ENCODE measurements around the gene GSTA3. TPM values are rescaled to one million over a fixed set of nuclear protein-coding genes. Genes with fewer than 3 reads are reported as not detected.
"Not testable (repeated sequence)": the region's sequence is repeated elsewhere in the genome, so short reads cannot be mapped to it uniquely, and the experiment has no call there.

The GSTA3 gene
- polyA plus RNA-seq, 3 donors from 2014 or later, result not detected

- not testable (repeated sequence) for H3K36me3 Mint-ChIP-seq; H3K27ac Mint-ChIP-seq; H3K9me3 Mint-ChIP-seq; DNase-seq; H3K4me1 Mint-ChIP-seq; H3K27me3 Mint-ChIP-seq (ENCODE audit: low read depth in 3 of 3); H3K4me3 Mint-ChIP-seq
These were observed 40.6 kb downstream of the GSTA3 start for GRCh38 chr6:52868899-52869298.

GRCh38 chr6:52868240-52868639 lies 41.3 kb downstream of the GSTA3 start:
- Mint-ChIP-seq H3K27ac (no peak overlapping the region), H3K36me3 (no peaks in the 10 kb centered on the region), H3K4me3 (no peak overlapping the region), H3K9me3 (no peaks in the 10 kb centered on the region), H3K4me1 (no peaks in the 10 kb centered on the region), H3K27me3 (ENCODE audit: low read depth in 3 of 3) (peaks cover 4 to 5% (median 4%) of the 10 kb centered on the region in 3 donors)
- no peak for DNase-seq

- not testable (repeated sequence) for H3K4me1 Mint-ChIP-seq, H3K27ac Mint-ChIP-seq, H3K4me3 Mint-ChIP-seq, DNase-seq, H3K36me3 Mint-ChIP-seq, H3K9me3 Mint-ChIP-seq
- peaks cover 5 to 16% (median 5%) of the 10 kb centered on the region in 3 donors for H3K27me3 Mint-ChIP-seq (ENCODE audit: low read depth in 3 of 3)
These were observed 48.3 kb downstream of the GSTA3 start for GRCh38 chr6:52861151-52861550.

DNA sequence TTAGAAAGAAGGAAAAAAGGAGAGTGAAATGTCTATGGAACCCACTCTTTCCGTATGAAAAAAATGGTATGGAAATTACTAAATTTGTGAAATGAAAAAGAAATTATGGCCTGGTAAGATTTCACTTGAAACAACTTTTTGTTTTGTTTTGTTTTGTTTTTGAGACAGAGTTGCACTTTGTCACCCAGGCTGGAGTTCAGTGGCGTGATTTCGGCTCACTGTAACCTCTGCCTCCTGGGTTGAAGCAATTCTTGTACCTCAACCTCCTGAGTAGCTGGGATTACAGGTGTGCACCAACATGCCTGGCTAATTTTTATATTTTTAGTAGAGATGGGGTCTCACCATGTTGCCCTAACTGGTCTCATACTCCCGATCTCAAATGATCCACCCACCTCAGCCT lies 51.1 kb downstream of the GSTA3 start:
- no peak overlapping the region for H3K4me3 Mint-ChIP-seq
- no peak overlapping the region for H3K27ac Mint-ChIP-seq
- peaks cover 5 to 28% (median 10%) of the 10 kb centered on the region in 3 donors for H3K27me3 Mint-ChIP-seq (ENCODE audit: low read depth in 3 of 3)
- no peaks in the 10 kb centered on the region for H3K9me3 Mint-ChIP-seq
- H3K4me1 Mint-ChIP-seq, result no peaks in the 10 kb centered on the region
- DNase-seq, result no peak
- no peaks in the 10 kb centered on the region for H3K36me3 Mint-ChIP-seq

DNA sequence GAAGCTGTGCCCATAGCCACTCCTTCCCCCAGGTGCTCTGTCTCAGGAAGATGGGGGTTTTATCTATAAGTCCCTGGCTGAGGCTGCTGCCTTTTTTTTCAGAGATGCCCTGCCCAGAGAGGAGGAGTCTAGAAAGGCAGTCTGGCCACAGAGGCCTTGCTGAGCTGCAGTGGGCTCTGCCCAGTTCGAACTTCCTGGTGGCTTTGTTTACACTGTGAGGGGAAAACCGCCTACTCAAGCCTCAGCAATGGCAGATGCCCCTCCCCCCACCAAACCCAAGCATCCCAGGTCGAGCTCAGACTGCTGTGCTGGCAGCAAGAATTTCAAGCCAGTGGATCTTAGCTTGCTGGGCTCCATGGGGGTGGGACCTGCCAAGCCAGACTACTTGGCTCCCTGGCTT lies 53.4 kb downstream of the GSTA3 start:
- H3K27ac Mint-ChIP-seq, H3K36me3 Mint-ChIP-seq, H3K4me1 Mint-ChIP-seq, H3K4me3 Mint-ChIP-seq, DNase-seq, H3K9me3 Mint-ChIP-seq: not testable (repeated sequence)
- H3K27me3 Mint-ChIP-seq (ENCODE audit: low read depth in 3 of 3), result peaks cover 8 to 32% (median 8%) of the 10 kb centered on the region in 3 donors

- Mint-ChIP-seq H3K27ac (no peak overlapping the region), H3K4me3 (no peak overlapping the region), H3K9me3 (peaks cover 0 to 1% (median 0%) of the 10 kb centered on the region in 6 donors), H3K36me3 (no peaks in the 10 kb centered on the region), H3K27me3 (ENCODE audit: low read depth in 3 of 3) (peaks cover 5 to 14% (median 7%) of the 10 kb centered on the region in 3 donors), H3K4me1 (no peaks in the 10 kb centered on the region)
- DNase-seq, result no peak
These were observed 60.4 kb downstream of the GSTA3 start for GRCh38 chr6:52849137-52849536.

Other genes starting within 250 kb of the GSTA3 start
- 10 to 100 TPM; 15.7 to 23.5 (median 15.9) TPM for gene TMEM14A, start 238.6 kb downstream of the GSTA3 start, polyA plus RNA-seq
- gene GSTA2, start 146.2 kb downstream of the GSTA3 start, polyA plus RNA-seq, result not detected
- gene GSTA1, start 105.9 kb downstream of the GSTA3 start, polyA plus RNA-seq, result not detected
- not detected for gene GSTA5, start 68.9 kb downstream of the GSTA3 start, polyA plus RNA-seq
- gene GSTA4, start 85.6 kb upstream of the GSTA3 start, polyA plus RNA-seq, result 1 to 10 TPM in 2 of 3 donors, not detected in 1; 5.3 to 6.4 TPM
- gene CILK1, start 152.1 kb upstream of the GSTA3 start, polyA plus RNA-seq, result 1 to 10 TPM; 3.2 to 8.4 (median 4.3) TPM
- 10 to 100 TPM; 43.0 to 86.0 (median 59.6) TPM for gene FBXO9, start 155.7 kb upstream of the GSTA3 start, polyA plus RNA-seq
- gene GCM1, start 239.1 kb upstream of the GSTA3 start, polyA plus RNA-seq, result not detected

Data from immature natural killer cell (primary cell).